IMR-90 (cell line): ENCODE data around the gene XYLT2. TPM values are rescaled to one million over a fixed set of nuclear protein-coding genes. Genes with fewer than 3 reads are reported as not detected.

Source experiments
- ATAC-seq: fragments of 200-7000 bp; cut with Tn5 transposase; 2 replicates; pipeline ENCODE4 v1.9.1; 2020; ENCODE audit warnings: low read depth, mild to moderate bottlenecking, moderate library complexity
- BruUV-seq: library from RNA; stranded (reverse); fragments of 400-500 nt; replicated peaks from 2 replicates; lab custom pipeline; 2021; lab: Mats Ljungman, UMichigan
- CTCF ChIA-PET: fragments of 300-600 bp; formaldehyde crosslinking; extraction: SDS; loops from one replicate; lab custom pipeline; 2021; ENCODE audit warnings: antibody characterized with exemption; lab: Yijun Ruan, JAX
- POLR2A ChIA-PET: fragments of 300-600 bp; sonication (Branson Sonifier 250); formaldehyde crosslinking; loops from one replicate; lab custom pipeline; 2022; ENCODE audit warnings: antibody characterized with exemption; ENCODE audit not compliant: unreplicated experiment; lab: Charles Lee
- DNase-seq: peaks from one replicate; pipeline ENCODE4 v3.0.0; 2013
- H2AFZ ChIP-seq: replicated peaks from 2 replicates; pipeline ENCODE3; 2013; ENCODE audit warnings: low read length, mild to moderate bottlenecking; ENCODE audit not compliant: poor library complexity
- H2AK5ac ChIP-seq: 2 replicates; pipeline ENCODE4 v1.6.1; 2013; ENCODE audit warnings: low read depth, low read length, inconsistent platforms
- H2AK9ac ChIP-seq: replicated peaks from 2 replicates; pipeline ENCODE3; 2013; ENCODE audit warnings: mild to moderate bottlenecking, low read depth, low read length, moderate library complexity; ENCODE audit not compliant: poor library complexity
- H2BK120ac ChIP-seq: 2 replicates; pipeline ENCODE4 v1.6.1; 2013; ENCODE audit warnings: low read depth, low read length, inconsistent platforms
- H2BK15ac ChIP-seq: 3 replicates; pipeline ENCODE4 v1.6.1; 2013; ENCODE audit warnings: low read depth, low read length, inconsistent platforms
- H2BK20ac ChIP-seq: 2 replicates; pipeline ENCODE4 v1.6.1; 2013; ENCODE audit warnings: low read depth, mild to moderate bottlenecking, inconsistent platforms, low read length, moderate library complexity
- H2BK5ac ChIP-seq: 2 replicates; pipeline ENCODE4 v1.6.1; 2013; ENCODE audit warnings: mild to moderate bottlenecking, low read depth, low read length, inconsistent platforms; ENCODE audit not compliant: poor library complexity, severe bottlenecking
- H3K14ac ChIP-seq: replicated peaks from 2 replicates; pipeline ENCODE4 v1.6.1; 2013; ENCODE audit warnings: low read depth, low read length, inconsistent platforms
- H3K18ac ChIP-seq: 2 replicates; pipeline ENCODE4 v1.6.1; 2013; ENCODE audit warnings: low read depth, low read length, control low read depth
- H3K23ac ChIP-seq: 2 replicates; pipeline ENCODE4 v1.6.1; 2013; ENCODE audit warnings: low read depth, low read length, inconsistent platforms
- H3K27ac ChIP-seq: 2 replicates; pipeline ENCODE4 v1.5.1; 2013; ENCODE audit warnings: mild to moderate bottlenecking, control low read depth, low read length; ENCODE audit not compliant: insufficient read depth
- H3K27me3 ChIP-seq: 2 replicates; pipeline ENCODE4 v1.6.1; 2013; ENCODE audit warnings: low read length; ENCODE audit not compliant: control insufficient read depth, insufficient read depth
- H3K36me3 ChIP-seq: 2 replicates; pipeline ENCODE4 v1.6.1; 2013; ENCODE audit warnings: low read length, mixed read lengths; ENCODE audit not compliant: control insufficient read depth, insufficient read depth
- H3K4ac ChIP-seq: 2 replicates; pipeline ENCODE4 v1.6.1; 2013; ENCODE audit warnings: low read depth, low read length, inconsistent platforms
- H3K4me1 ChIP-seq: 2 replicates; pipeline ENCODE4 v1.6.1; 2013; ENCODE audit warnings: low read length, mixed read lengths; ENCODE audit not compliant: control insufficient read depth, insufficient read depth
- H3K4me2 ChIP-seq: 2 replicates; pipeline ENCODE4 v1.6.1; 2013; ENCODE audit warnings: low read depth, mild to moderate bottlenecking, control low read depth, low read length, moderate library complexity
- H3K4me3 ChIP-seq: 2 replicates; pipeline ENCODE4 v1.5.1; 2013; ENCODE audit warnings: low read depth, mild to moderate bottlenecking, control low read depth, low read length, moderate library complexity; ENCODE audit not compliant: insufficient read depth
- H3K56ac ChIP-seq: 2 replicates; pipeline ENCODE4 v1.6.1; 2013; ENCODE audit warnings: low read length, inconsistent platforms; ENCODE audit not compliant: insufficient read depth; ENCODE audit errors: extremely low read depth
- H3K79me1 ChIP-seq, 2 experiments: 2 replicates each; pipeline ENCODE4 v1.6.1; 2013; ENCODE audit warnings: low read length in 2 of 2, inconsistent platforms in 1 of 2, low read depth in 1 of 2
- H3K9ac ChIP-seq: 2 replicates; pipeline ENCODE4 v1.6.1; 2013; ENCODE audit warnings: low read depth, low read length, control low read depth
- H3K9me1 ChIP-seq: 2 replicates; pipeline ENCODE4 v1.6.1; 2013; ENCODE audit warnings: low read length, inconsistent platforms; ENCODE audit not compliant: insufficient read depth
- H3K9me3 ChIP-seq: 2 replicates; pipeline ENCODE4 v1.6.1; 2013; ENCODE audit warnings: low read length; ENCODE audit not compliant: control insufficient read depth, insufficient read depth
- H4K20me1 ChIP-seq: 2 replicates; pipeline ENCODE4 v1.6.1; 2013; ENCODE audit warnings: low read length, inconsistent platforms; ENCODE audit not compliant: insufficient read depth
- H4K5ac ChIP-seq: 2 replicates; pipeline ENCODE4 v1.6.1; 2013; ENCODE audit warnings: mild to moderate bottlenecking, low read depth, low read length, control low read depth
- H4K8ac ChIP-seq, 2 experiments: 2 replicates each; pipeline ENCODE4 v1.6.1; 2013; ENCODE audit warnings: low read depth in 2 of 2, low read length in 2 of 2, control low read depth in 1 of 2, inconsistent platforms in 1 of 2
- H4K91ac ChIP-seq: 2 replicates; pipeline ENCODE4 v1.6.1; 2013; ENCODE audit warnings: low read depth, low read length, inconsistent platforms; ENCODE audit not compliant: insufficient read depth
- BHLHE40 ChIP-seq: fragments of 150-350 bp; IDR thresholded peaks from 2 replicates; pipeline ENCODE4 v1.6.1; 2016; ENCODE audit warnings: mild to moderate bottlenecking, low read depth, low read length
- CEBPB ChIP-seq: IDR thresholded peaks from 2 replicates; pipeline ENCODE4 v1.6.1; 2012; ENCODE audit warnings: low read depth, low read length, improper control_type of control experiment
- CTCF ChIP-seq: conservative IDR thresholded peaks from 2 replicates; pipeline ENCODE4 v1.5.1; 2012; ENCODE audit warnings: mild to moderate bottlenecking, low read depth, low read length, improper control_type of control experiment
- ELK1 ChIP-seq: fragments of 150-350 bp; IDR thresholded peaks from 2 replicates; pipeline ENCODE4 v1.6.1; 2016; ENCODE audit warnings: low read depth, mild to moderate bottlenecking, low read length, moderate library complexity, borderline replicate concordance
- MXI1 ChIP-seq: IDR thresholded peaks from 2 replicates; pipeline ENCODE4 v1.6.1; 2012; ENCODE audit warnings: low read depth, mild to moderate bottlenecking, low read length, moderate library complexity, borderline replicate concordance
- RAD21 ChIP-seq: IDR thresholded peaks from 2 replicates; pipeline ENCODE4 v1.6.1; 2012; ENCODE audit warnings: low read length, improper control_type of control experiment
- RFX5 ChIP-seq: IDR thresholded peaks from 2 replicates; pipeline ENCODE4 v1.8.0; 2012; ENCODE audit warnings: low read depth, mild to moderate bottlenecking, low read length, moderate library complexity
- WGBS, 2 experiments: methylation state at CpG; one replicate each; pipeline versions ENCODE4 v1.1.5 to v1.1.7; 2013; ENCODE audit warnings: missing lambda C conversion rate in 2 of 2; ENCODE audit not compliant: insufficient read length in 1 of 2; ENCODE audit errors: extremely low coverage in 2 of 2; 5-methylcytosine and 5-hydroxymethylcytosine counted together
- dilution Hi-C: fragments of 300-500 bp; cut with HindIII; formaldehyde crosslinking; loops from one replicate; pipeline ENCODE4 v1.14.3; 2018; ENCODE audit warnings: low sequenced_read_pairs; ENCODE audit not compliant: unreplicated experiment
- in situ Hi-C: fragments of 300-500 bp; cut with MboI; formaldehyde crosslinking; loops from 3 replicates; pipeline ENCODE4 v1.14.3; 2019; ENCODE audit warnings: low sequenced_read_pairs, inconsistent platforms, mixed read lengths
- intact Hi-C: fragments of 100-400 bp; cut with micrococcal nuclease; formaldehyde crosslinking; loops from 2 replicates; pipeline ENCODE4 v1.10.0; 2022
- polyA plus RNA-seq, 3 experiments: library from polyadenylated mRNA; depleted of rRNA; stranded (reverse); fragments of >200 nt; gene quantifications; 2 replicates each; pipeline ENCODE4 v1.2.3, GENCODE V29; 2012; ENCODE audit warnings: low replicate concordance in 1 of 3
- total RNA-seq: library from RNA; depleted of rRNA; stranded (reverse); fragments of >200 nt; gene quantifications from 2 replicates; pipeline ENCODE4 v1.2.3, GENCODE V29; 2012

XYLT2 gene
- total and polyA plus RNA-seq, 2 of the 4 experiments (the other 2 are of a cell fraction), result 27.7 to 31.9 TPM

- no peak overlapping the region for H3K56ac ChIP-seq
- H3K9me1 ChIP-seq, result no peaks in the 10 kb centered on the region
- no peak overlapping the region for H2BK20ac ChIP-seq
- no peak overlapping the region for H2AK9ac ChIP-seq
- no peak overlapping the region for H3K4ac ChIP-seq
- no peaks in the 10 kb centered on the region for H3K4me1 ChIP-seq
- no peak overlapping the region for H3K27ac ChIP-seq
- no peak overlapping the region for H3K18ac ChIP-seq
- no peak for DNase-seq
- peaks cover 3% of the 10 kb centered on the region in 2 experiments; a peak in 2 of 4 replicates for H3K79me1 ChIP-seq
- no peak overlapping the region for H2AK5ac ChIP-seq
- intact Hi-C loops (no loop called here), dilution Hi-C loops (no loop called here), in situ Hi-C loops (no loop called here)
- no peak overlapping the region for H3K4me2 ChIP-seq
- H3K23ac ChIP-seq, result no peak overlapping the region
- WGBS, 2 experiments, result 89% methylated on average over 9 of the region's 17 CpGs; no CpG with 5 or more reads in 1 of the 2 experiments
- H2BK5ac ChIP-seq, result no peak overlapping the region
- peaks cover 62% of the 10 kb centered on the region for H3K36me3 ChIP-seq
- no peak overlapping the region for H4K8ac ChIP-seq
- H3K9me3 ChIP-seq, result no peaks in the 10 kb centered on the region
- no peak overlapping the region for H2BK15ac ChIP-seq
- no peak overlapping the region for H3K9ac ChIP-seq
- H4K20me1 ChIP-seq, result peaks cover 8% of the 10 kb centered on the region; the same call in 1 of the 2 replicates
- H3K14ac ChIP-seq, result no peak overlapping the region
- POLR2A ChIA-PET, result no interaction called here
- H4K91ac ChIP-seq, result no peak overlapping the region
- no peaks in the 10 kb centered on the region for H3K27me3 ChIP-seq
- no peak for ATAC-seq
- TF ChIP-seq CEBPB, result no peak
- no peak for TF ChIP-seq RFX5
- TF ChIP-seq ELK1, result no peak
- TF ChIP-seq BHLHE40, result no peak
- no peak for TF ChIP-seq MXI1
- no peak for TF ChIP-seq RAD21
- TF ChIP-seq CTCF, result no peak
- no peak overlapping the region for H4K5ac ChIP-seq
- H2AFZ ChIP-seq, result no peak overlapping the region
- H2BK120ac ChIP-seq, result no peak overlapping the region
- BruUV-seq, result no TSS peak
- no peak overlapping the region for H3K4me3 ChIP-seq
- CTCF ChIA-PET, result no interaction called here
Observed at GRCh38 chr17:50358177-50358576, 12.3 kb downstream of the XYLT2 start.
